Suppressor macrophage treated with lipopolysaccharide for 1 hour (primary cell): ENCODE results near the gene STON1.
"Not testable (repeated sequence)": the region's sequence is repeated elsewhere in the genome, so short reads cannot be mapped to it uniquely, and the experiment has no call there.

Source experiments
- DNase-seq, 3 donors: peaks; one replicate each; pipeline ENCODE4 v3.0.0-alpha.2; 2020 to 2022

The STON1 gene

DNA sequence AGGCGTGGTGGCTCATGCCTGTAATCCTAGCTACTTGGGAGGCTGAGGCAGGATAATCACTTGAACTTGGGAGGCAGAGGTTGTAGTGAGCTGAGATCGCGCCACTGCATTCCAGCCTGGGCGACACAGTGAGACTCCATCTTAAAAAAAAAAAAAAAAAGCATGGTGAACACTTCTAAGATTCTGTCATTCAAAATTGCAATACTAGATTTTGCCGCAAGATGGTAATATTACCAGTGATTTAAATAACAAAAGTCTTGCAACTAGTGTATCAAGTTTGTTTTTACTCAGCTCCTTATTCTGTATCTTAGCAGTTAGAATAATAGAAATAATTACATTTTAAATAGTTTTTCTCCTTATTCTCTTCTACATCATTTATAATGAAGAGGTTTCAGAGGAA is 92.7 kb downstream of the STON1 start:
- DNase-seq = not testable (repeated sequence)

DNA sequence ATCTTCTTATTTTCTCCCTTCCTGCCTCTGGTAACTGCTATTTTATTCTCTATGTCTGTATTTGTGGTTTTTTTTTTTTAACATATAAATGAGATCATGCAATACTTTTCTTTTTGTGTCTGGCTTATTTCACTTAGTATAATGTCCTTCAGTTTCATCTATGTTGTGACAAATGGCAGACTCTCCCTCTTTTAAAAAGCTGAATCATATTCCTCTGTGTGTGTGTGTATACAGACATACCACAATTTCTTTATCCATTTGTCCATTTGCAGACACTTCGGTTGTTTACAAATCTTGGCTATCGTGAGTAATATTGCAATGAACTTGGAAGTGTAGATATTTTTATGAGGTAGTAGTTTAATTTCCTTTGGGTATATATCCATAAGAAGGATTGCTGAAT is 94.7 kb downstream of the STON1 start:
- no peak for DNase-seq

DNA sequence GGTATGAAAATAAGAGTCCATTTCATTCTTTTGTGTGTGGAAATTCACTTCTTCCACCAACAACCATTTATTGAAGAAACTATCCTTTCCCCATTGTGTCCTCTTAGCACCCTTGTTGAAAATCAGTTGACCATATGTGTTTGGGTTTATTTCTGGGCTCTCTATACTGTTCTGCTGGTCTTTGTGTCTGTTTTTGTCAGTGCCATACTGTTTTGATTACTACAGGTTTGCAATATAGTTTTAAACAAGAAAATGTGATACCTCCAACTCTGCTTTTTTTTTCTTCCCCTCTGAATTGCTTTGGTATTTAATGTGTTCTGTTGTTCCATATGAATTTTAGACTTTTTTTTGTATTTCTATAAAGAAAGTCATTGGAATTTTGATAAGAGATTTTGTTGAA is 96.1 kb downstream of the STON1 start:
- DNase-seq = no peak

DNA sequence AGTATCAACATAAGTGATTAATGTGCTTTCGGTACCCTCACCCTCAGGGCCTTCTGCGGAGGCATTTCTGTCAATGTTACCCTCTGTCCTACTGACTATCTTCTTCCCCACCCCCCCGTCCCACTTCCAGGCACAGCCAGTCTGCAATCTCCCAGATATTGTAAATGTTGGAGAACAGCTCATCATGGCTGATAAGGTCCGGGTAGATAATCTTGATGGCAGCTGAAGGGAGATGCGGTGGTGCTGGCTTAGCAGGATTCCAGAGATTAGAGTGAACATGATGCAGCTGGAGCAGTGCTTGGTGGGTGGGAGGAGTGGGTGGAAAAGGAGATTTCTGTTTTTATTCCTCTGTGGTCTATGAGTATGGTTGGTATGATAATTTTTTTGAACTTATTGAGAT is 103.2 kb downstream of the STON1 start:
- DNase-seq = no peak

DNA sequence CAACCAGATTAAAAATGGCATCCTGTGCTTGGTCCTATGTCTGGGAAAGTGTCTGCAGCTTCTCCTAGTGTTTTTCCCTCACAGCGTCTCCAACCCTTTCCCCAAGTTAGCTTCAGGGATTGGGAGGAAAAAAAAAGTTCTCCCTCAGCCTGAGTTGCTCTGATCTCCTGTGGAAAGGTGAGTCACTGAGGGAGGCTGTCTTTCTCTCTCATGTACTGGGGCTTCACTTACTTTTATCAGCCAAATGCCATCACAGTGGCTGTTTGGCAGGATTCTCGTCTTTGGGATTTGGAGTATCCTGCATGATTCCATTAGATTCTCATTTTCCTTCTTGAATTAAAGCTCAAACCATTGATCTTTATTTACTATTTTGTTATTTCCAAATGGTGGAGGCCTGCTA is 105.8 kb downstream of the STON1 start:
- DNase-seq = no peak

DNA sequence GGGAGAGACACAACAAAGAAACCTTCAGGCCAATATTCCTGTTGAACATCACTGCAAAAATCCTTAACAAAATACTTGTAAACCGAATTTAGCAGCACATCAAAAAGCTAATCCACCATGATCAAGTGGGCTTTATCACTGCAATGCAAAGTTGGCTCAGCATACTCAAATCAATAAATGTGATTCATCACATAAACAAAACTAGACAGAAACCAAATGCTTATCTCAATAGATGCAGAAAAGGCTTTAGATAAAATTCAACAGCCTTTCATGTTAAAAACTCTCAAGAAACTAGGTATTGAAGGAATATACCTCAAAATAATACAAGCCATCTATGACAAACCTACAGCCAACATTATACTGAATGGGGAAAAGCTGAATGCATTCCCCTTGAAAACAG is 108.3 kb downstream of the STON1 start:
- DNase-seq = no peak
